ENCODE data around the gene GPATCH2L.

Gene GPATCH2L

GRCh38 chr14:76136476-76137110 lies 15.1 kb upstream of the GPATCH2L start:
- no peak for DNase-seq (ENCODE audit: low spot score)

DNA sequence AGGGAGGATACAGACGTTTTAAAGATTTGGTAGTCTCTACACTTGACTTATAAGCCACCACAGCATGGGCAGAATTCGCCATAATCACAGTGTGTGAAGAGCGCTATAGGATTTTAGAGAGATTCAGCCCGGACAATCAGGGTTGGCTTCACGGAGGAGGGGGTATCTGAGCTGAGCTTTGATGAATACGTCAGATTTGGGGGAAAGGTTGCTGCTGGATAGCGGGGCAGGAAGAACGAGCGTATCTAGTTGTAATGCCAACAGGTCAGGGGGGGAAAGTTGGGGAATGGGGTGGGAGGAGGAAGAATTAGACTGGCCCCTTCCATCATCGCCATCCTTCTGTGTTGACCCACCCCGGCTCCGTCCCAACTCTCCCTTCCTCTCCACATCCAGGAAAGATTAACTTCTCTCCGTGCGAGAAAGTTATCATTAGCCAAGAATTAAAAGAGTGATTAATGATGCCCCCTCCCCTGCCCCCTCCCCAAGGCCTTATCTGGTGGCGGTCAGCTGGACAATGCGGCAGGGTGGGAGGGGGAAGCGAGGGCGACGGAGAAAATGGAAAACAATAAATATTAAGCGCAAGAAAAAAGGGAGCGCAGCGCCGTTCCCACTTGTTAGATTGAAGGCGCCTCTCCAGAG lies 13.5 kb upstream of the GPATCH2L start:
- DNase-seq (ENCODE audit: low spot score) = no peak

DNA sequence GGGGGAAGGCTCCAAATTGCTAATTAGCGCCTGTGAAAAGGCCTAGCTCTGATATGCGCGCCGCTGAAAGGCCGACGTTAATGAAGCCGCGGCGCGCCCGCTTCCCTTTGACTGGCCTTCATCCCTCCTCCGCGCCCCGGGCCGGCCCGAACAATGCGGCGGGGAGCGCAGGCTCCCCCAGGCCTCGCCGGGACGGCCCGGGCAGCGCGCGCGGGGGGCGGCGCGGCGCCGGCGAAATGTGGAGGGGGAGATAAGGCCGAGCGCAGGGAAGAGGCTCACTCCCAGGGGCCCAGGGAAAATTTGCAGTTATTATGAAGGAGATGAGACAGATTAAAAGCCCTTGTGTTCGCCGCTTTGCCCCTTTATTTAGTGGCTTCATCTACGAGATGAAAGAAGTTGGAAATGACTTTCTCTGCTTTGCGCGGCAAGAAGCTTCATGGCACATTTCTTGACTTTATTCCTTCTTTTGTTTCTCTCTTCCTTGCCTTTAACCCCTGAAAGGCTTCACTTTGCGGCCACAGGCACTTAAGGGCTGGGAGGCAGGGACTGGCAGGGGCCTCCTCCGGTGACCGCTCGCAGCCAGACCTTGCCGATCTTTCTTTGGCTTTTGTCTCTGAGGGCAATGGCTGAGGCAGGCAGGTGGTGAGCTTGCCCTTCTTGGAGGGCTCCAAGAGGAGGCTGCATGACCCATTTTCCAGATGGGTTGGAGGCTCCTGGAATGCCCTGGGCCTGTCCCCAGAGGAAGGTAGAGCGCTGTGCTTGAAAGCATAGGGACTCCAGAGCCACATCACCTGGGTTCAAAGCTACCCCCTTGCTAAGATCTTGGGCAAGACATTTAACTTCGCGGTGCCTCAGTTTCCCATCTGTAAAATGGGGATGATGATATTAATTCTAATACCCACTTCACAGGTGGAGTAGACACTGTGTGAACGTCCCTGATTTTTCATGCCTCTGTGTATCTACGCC lies 12.7 kb upstream of the GPATCH2L start:
- DNase-seq (ENCODE audit: low spot score) = no peak

GRCh38 chr14:76143642-76144041 lies 8.1 kb upstream of the GPATCH2L start:
- DNase-seq (ENCODE audit: low spot score) = no peak

DNA sequence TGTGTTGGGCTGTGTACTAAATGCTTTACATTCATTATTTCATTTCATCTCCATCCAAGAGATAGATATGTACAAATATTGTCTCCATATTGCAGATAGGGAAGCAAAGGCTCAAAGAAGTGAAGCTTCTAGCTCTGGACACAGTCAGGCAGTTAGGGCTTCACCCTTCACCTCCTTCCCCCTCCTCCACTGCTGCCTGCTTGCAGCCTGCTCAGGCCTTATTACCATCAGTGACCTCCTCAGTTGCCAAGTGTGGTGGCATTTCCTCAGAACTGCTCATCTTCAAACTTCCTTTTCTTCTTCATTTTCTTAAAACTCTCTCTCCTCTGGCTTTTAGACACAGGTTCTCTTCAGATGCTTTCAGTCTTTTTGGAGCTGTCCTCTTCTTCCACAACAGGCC lies 4.7 kb upstream of the GPATCH2L start:
- no peak for DNase-seq (ENCODE audit: low spot score)

- no peak for DNase-seq (ENCODE audit: low spot score)
Measured at GRCh38 chr14:76149196-76149595, 2.5 kb upstream of the GPATCH2L start.

DNA sequence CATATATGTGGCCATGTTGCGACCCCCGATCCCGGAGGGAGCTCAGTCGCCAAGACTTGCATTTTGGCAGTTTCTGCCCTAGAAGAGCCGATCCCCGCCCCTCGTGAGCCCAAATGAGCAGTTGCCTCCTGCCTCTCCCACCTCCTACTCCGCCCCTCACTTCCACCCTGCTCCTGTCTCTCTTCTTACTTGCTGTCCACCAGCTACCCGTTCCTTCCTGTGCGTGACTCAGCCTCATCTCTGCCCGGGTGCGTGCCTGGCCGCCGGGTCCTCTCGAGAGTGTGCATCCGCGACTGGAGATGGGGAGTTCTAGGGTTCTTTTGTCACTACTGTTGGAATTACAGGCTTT lies 585 bp downstream of the GPATCH2L start:
- peak; percentile 93 for DNase-seq (ENCODE audit: low spot score)

DNA sequence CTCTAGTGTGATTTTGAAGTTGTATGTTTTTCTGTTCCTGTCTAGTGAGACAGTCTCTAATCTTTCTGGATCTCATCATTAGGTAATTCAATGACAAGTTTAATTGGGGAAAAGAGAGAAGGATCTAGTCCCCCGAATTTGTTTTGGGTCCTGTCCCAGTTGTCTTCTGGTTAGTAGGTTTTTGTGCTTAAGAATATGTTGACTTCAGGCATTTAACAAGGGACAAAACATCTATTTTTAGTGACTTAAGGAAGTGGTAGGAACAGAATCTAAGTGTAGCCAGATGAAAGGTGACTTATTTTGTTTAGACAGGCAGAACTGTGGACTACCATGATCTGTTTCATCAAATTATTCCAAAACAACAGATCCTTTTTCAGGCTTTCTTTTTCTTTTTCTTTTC lies 2.2 kb downstream of the GPATCH2L start:
- no peak for DNase-seq (ENCODE audit: low spot score)

- DNase-seq (ENCODE audit: low spot score) = no peak
Measured at GRCh38 chr14:76154539-76155126, 2.9 kb downstream of the GPATCH2L start.

- DNase-seq (ENCODE audit: low spot score) = no peak
Measured at GRCh38 chr14:76163668-76164363, 12.1 kb downstream of the GPATCH2L start.

GRCh38 chr14:76168531-76168930 lies 16.8 kb downstream of the GPATCH2L start:
- DNase-seq (ENCODE audit: low spot score) = no peak

- DNase-seq (ENCODE audit: low spot score) = no peak
Measured at GRCh38 chr14:76169776-76170175, 18.1 kb downstream of the GPATCH2L start.

DNA sequence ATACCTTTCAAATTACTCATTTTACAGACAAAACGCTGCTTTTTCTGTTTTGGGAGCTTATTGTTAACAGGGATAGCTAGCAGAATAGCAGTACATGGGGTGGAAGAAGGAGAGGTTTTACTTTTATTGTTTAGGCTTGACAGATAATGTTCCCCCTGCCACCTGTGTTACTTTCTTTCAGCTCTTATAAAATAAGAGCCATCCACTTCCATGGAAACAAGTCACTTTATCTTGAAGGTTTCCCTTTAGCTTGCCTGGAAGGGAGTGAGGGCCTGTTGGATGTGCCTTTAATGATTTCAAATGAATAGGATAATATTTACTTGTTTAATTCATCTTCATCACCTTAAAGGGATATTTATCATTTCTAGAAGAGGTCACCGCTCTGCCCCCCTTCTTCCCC lies 23.3 kb downstream of the GPATCH2L start:
- DNase-seq (ENCODE audit: low spot score) = no peak

DNA sequence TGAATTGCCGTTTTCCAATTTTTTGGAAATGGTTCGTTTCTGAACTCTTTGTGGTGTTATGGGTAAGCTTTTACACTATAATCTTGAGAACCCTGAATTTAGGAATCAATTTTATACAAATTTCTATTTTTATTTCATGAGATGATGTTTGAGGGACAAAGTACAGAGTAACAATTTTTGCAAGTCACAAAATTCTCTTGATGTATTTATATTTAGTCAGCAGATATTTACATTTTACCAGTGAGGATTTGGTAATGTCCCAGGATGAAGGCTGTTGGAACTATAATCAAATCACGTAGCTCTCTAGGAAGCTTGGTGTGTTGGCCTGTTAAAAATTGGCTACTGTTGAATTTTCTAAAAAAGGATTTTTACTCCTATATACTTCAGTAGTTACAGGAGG lies 24.2 kb downstream of the GPATCH2L start:
- no peak for DNase-seq (ENCODE audit: low spot score)

DNA sequence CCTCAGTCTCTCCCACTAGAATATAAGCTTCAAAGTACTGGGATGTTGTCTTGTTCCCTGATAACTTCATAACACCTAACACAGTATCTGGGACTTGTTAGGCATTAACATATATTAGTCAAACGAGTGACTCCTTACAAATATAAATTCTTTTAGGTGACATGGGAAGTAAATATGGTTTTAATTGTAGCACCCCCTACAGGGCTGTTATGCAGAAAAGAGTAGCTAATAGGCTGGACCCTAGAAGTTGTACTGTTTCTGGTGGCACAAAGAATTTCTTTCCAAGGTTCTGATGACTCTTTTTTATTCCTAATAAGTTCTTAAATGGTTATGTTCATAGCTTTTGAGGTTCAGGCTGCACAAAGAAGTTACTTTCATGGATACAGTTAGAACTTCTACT lies 29.8 kb downstream of the GPATCH2L start:
- DNase-seq (ENCODE audit: low spot score) = no peak

GRCh38 chr14:76186308-76187027 lies 34.7 kb downstream of the GPATCH2L start:
- DNase-seq (ENCODE audit: low spot score) = no peak

DNA sequence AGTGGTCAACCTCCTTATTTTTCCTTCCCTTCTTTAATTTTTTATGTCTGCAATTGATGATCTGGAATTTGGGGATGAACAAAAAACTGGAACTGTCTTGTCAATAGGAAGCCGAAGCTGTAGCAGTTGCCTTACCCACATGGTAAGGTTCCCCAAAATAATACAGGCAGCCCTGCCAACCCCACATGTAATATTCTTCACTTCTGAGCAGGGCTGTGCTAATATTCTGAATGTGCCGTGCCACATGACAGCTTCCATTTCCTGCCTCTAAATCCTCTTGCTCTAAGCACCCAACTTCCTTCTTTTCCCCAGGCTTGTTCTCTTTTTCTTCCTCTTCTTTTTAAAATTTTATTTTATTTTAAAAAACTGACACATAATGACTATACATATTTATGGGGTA lies 39.6 kb downstream of the GPATCH2L start:
- DNase-seq (ENCODE audit: low spot score) = no peak

DNA sequence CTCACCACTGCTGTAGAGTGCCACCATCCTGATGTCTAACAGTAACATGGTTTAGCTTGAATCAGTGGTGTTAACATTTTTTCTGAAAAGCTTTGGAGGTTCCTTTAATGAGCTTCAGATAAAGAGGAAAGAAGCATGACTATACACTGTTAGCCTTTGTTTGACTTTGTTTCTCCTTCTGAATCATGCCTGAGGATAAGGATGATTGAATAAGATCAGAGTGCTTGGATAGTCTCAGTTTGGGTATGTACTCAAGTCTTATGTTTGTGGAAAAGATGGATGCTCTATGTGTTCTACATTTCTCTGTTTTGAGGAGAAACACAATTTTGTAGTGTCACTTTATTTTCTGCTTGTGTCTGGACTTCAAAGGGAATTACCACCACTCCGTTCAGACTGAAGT lies 42.0 kb downstream of the GPATCH2L start:
- no peak for DNase-seq (ENCODE audit: low spot score)

- no peak for DNase-seq (ENCODE audit: low spot score)
Measured at GRCh38 chr14:76194327-76194726, 42.6 kb downstream of the GPATCH2L start.

DNA sequence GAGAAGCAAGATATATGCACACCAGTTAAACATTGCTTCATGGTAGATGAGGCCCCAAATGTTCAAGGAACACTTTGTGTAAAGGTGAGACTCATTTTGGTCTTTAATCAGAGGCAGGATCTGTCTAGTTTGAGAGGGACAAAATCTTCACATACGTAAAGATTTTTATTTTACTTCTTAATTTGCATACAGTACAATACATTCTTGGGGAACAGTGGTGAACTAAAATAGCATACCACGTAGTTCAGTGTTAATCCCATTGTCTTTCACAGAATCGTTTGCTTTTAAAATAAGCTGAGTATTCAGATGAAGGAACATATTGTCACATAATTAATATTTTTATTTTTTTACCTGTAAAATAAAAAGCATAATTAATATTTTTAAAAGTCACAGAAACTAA lies 43.3 kb downstream of the GPATCH2L start:
- DNase-seq (ENCODE audit: low spot score) = no peak

- DNase-seq (ENCODE audit: low spot score) = no peak
Measured at GRCh38 chr14:76196980-76197695, 45.4 kb downstream of the GPATCH2L start.
